GM23338 (cell line): ENCODE results near the gene TTLL9. TPM values are rescaled to one million over a fixed set of nuclear protein-coding genes. Genes with fewer than 3 reads are reported as not detected.

ENCODE experiments used
- ATAC-seq: fragments of 200-7000 bp; cut with Tn5 transposase; 3 replicates; pipeline ENCODE4 v1.9.1; 2020
- DNase-seq: peaks from one replicate; pipeline ENCODE4 v3.0.0-alpha.2; 2015; ENCODE audit warnings: low spot score
- H2AFZ ChIP-seq: fragments of 200-600 bp; sonication (generic); 2 replicates; pipeline ENCODE4 v1.8.0; 2016; ENCODE audit warnings: antibody characterized with exemption, mild to moderate bottlenecking, moderate library complexity
- H3F3A ChIP-seq: fragments of 200-600 bp; sonication (generic); replicated peaks from 2 replicates; pipeline ENCODE4 v1.8.0; 2017; ENCODE audit warnings: antibody characterized with exemption, mixed run types, low read depth
- H3K27ac ChIP-seq: fragments of 200-600 bp; sonication (generic); 2 replicates; pipeline ENCODE4 v1.6.1; 2016; ENCODE audit warnings: low read depth
- H3K27me3 ChIP-seq: fragments of 200-600 bp; sonication (generic); 2 replicates; pipeline ENCODE4 v1.8.0; 2016; ENCODE audit warnings: mild to moderate bottlenecking, mixed run types, moderate library complexity; ENCODE audit not compliant: insufficient read depth
- H3K36me3 ChIP-seq: fragments of 200-600 bp; sonication (generic); 2 replicates; pipeline ENCODE4 v1.8.0; 2016; ENCODE audit warnings: mild to moderate bottlenecking; ENCODE audit not compliant: insufficient read depth
- H3K4me1 ChIP-seq: fragments of 200-600 bp; sonication (generic); 2 replicates; pipeline ENCODE4 v1.8.0; 2016; ENCODE audit warnings: mild to moderate bottlenecking, moderate library complexity; ENCODE audit not compliant: insufficient read depth
- H3K4me2 ChIP-seq: fragments of 200-600 bp; sonication (generic); 2 replicates; pipeline ENCODE4 v1.7.1; 2017; ENCODE audit warnings: mixed run types
- H3K4me3 ChIP-seq: fragments of 200-600 bp; sonication (generic); 2 replicates; pipeline ENCODE4 v1.6.1; 2016; ENCODE audit warnings: mixed run types
- H3K79me2 ChIP-seq: fragments of 200-600 bp; sonication (generic); replicated peaks from 2 replicates; pipeline ENCODE4 v1.8.0; 2017; ENCODE audit warnings: mild to moderate bottlenecking; ENCODE audit not compliant: insufficient read depth
- H3K9me2 ChIP-seq: fragments of 200-600 bp; sonication (generic); 2 replicates; pipeline ENCODE4 v1.8.0; 2017; ENCODE audit not compliant: insufficient read depth
- H4K20me1 ChIP-seq: fragments of 200-600 bp; sonication (generic); replicated peaks from 2 replicates; pipeline ENCODE4 v1.8.0; 2017; ENCODE audit warnings: mild to moderate bottlenecking; ENCODE audit not compliant: insufficient read depth
- H3K27ac Mint-ChIP-seq: 2 replicates; pipeline ENCODE4 v1.8.0; 2020; ENCODE audit warnings: inconsistent platforms, mild to moderate bottlenecking, moderate library complexity, mixed read lengths
- H3K27me3 Mint-ChIP-seq: 3 replicates; pipeline ENCODE4 v1.8.0; 2022; ENCODE audit warnings: low read depth, mild to moderate bottlenecking, moderate library complexity, mixed read lengths, inconsistent platforms; ENCODE audit not compliant: insufficient read depth, poor library complexity
- H3K36me3 Mint-ChIP-seq: 3 replicates; pipeline ENCODE4 v1.8.0; 2021; ENCODE audit warnings: low read depth, mild to moderate bottlenecking, inconsistent platforms, moderate library complexity, mixed read lengths
- H3K4me1 Mint-ChIP-seq: 3 replicates; pipeline ENCODE4 v1.8.0; 2020; ENCODE audit warnings: mild to moderate bottlenecking, inconsistent platforms, mixed read lengths
- H3K4me3 Mint-ChIP-seq: 3 replicates; pipeline ENCODE4 v1.8.0; 2021; ENCODE audit warnings: moderate library complexity, mild to moderate bottlenecking, inconsistent platforms, mixed read lengths
- H3K9me3 Mint-ChIP-seq: 3 replicates; pipeline ENCODE4 v1.8.0; 2020; ENCODE audit warnings: moderate library complexity, mild to moderate bottlenecking, inconsistent platforms, mixed read lengths
- CREB1 ChIP-seq: fragments of 250-450 bp; sonication (Bioruptor Pico); IDR thresholded peaks from 2 replicates; pipeline ENCODE4 v1.5.0; 2020; ENCODE audit warnings: low read depth, mild to moderate bottlenecking, moderate library complexity
- CTCF ChIP-seq, 2 experiments: fragments of 200-600 bp in 1 of 2; sonication (generic) in 1 of 2; conservative IDR thresholded peaks; 2 replicates each; pipeline versions ENCODE4 v1.5.1 to v1.6.1; 2016 to 2017; ENCODE audit warnings: antibody characterized with exemption in 2 of 2, low read depth in 2 of 2, mild to moderate bottlenecking in 2 of 2, moderate library complexity in 1 of 2
- ETS1 ChIP-seq: IDR thresholded peaks from 2 replicates; pipeline ENCODE4 v1.6.1; 2016; ENCODE audit warnings: antibody characterized with exemption
- EZH2phosphoT487 ChIP-seq: fragments of 200-600 bp; sonication (generic); IDR thresholded peaks from one replicate; pipeline ENCODE4 v1.8.1; 2018; ENCODE audit warnings: antibody characterized with exemption; ENCODE audit not compliant: unreplicated experiment
- JUNB ChIP-seq: IDR thresholded peaks from one replicate; pipeline ENCODE4 v1.6.1; 2016; ENCODE audit warnings: antibody characterized with exemption; ENCODE audit not compliant: unreplicated experiment
- NANOG ChIP-seq: IDR thresholded peaks from 2 replicates; pipeline ENCODE4 v1.6.1; 2016; ENCODE audit warnings: antibody characterized with exemption, borderline replicate concordance
- STAT1 ChIP-seq: IDR thresholded peaks from one replicate; pipeline ENCODE4 v1.6.1; 2016; ENCODE audit warnings: antibody characterized with exemption; ENCODE audit not compliant: unreplicated experiment
- ZNF114 ChIP-seq: fragments of 250-450 bp; sonication (Bioruptor Pico); IDR thresholded peaks from 2 replicates; pipeline ENCODE4 v1.5.0; 2020; ENCODE audit warnings: mild to moderate bottlenecking, moderate library complexity
- ZNF331 ChIP-seq: fragments of 250-450 bp; sonication (Bioruptor Pico); IDR thresholded peaks from 2 replicates; pipeline ENCODE4 v1.5.0; 2020; ENCODE audit warnings: low read depth, mild to moderate bottlenecking, moderate library complexity
- polyA plus RNA-seq: library from polyadenylated mRNA; unstranded; fragments of >200 nt; fragmentation: Nextera tagmentation; extraction: Ambion mirVana; gene quantifications from 2 replicates; pipeline ENCODE4 v1.2.1, GENCODE V29; 2016
- total RNA-seq: library from RNA; depleted of rRNA; stranded (reverse); fragments of >200 nt; shearing (Covaris generic); gene quantifications from 2 replicates; pipeline ENCODE4 v1.2.3, GENCODE V29; 2014
- TF ChIP-seq, protein P1 (sequence below): fragments of 250-450 bp; sonication (Bioruptor Pico); IDR thresholded peaks from 2 replicates; pipeline ENCODE4 v1.5.0; 2020; ENCODE audit warnings: mild to moderate bottlenecking, moderate library complexity

Gene TTLL9
- total and polyA plus RNA-seq, 2 experiments from 2014 or later = not detected

- no peaks in the 10 kb centered on the region for H3K36me3 Mint-ChIP-seq
- peaks cover 6% of the 10 kb centered on the region for H3K27me3 Mint-ChIP-seq
- H3K79me2 ChIP-seq = no peaks in the 10 kb centered on the region
- no peaks in the 10 kb centered on the region; the same call in 2 of the 3 replicates for H3K9me3 Mint-ChIP-seq
- H3K4me2 ChIP-seq = no peak overlapping the region
- no peaks in the 10 kb centered on the region for H3K9me2 ChIP-seq
- H3K4me1 ChIP-seq = peaks cover 9% of the 10 kb centered on the region; the same call in 1 of the 2 replicates
- H3K27ac Mint-ChIP-seq = no peak overlapping the region
- H3K27ac ChIP-seq = no peak overlapping the region
- no peaks in the 10 kb centered on the region; the same call in 1 of the 2 replicates for H4K20me1 ChIP-seq
- no peak for DNase-seq
- no peaks in the 10 kb centered on the region for H3K27me3 ChIP-seq
- no peak overlapping the region for H3K4me3 Mint-ChIP-seq
- no peaks in the 10 kb centered on the region for H3F3A ChIP-seq
- H3K36me3 ChIP-seq = no peaks in the 10 kb centered on the region
- peak; percentile 75 for ATAC-seq
- H3K4me3 ChIP-seq = no peak overlapping the region
- peaks cover 3% of the 10 kb centered on the region for H3K4me1 Mint-ChIP-seq
- TF ChIP-seq EZH2phosphoT487 (no peak), CREB1 (CRISPR knock-in tag) (no peak), STAT1 (no peak), JUNB (no peak), ETS1 (no peak), CTCF (conservative IDR thresholded peaks at IDR 0.05; ENCODE audit: low read depth in 2 of 2) (no peak), ZNF114 (CRISPR knock-in tag) (no peak), ZNF331 (CRISPR knock-in tag) (no peak), NANOG (no peak)
- TF ChIP-seq, protein P1, sequence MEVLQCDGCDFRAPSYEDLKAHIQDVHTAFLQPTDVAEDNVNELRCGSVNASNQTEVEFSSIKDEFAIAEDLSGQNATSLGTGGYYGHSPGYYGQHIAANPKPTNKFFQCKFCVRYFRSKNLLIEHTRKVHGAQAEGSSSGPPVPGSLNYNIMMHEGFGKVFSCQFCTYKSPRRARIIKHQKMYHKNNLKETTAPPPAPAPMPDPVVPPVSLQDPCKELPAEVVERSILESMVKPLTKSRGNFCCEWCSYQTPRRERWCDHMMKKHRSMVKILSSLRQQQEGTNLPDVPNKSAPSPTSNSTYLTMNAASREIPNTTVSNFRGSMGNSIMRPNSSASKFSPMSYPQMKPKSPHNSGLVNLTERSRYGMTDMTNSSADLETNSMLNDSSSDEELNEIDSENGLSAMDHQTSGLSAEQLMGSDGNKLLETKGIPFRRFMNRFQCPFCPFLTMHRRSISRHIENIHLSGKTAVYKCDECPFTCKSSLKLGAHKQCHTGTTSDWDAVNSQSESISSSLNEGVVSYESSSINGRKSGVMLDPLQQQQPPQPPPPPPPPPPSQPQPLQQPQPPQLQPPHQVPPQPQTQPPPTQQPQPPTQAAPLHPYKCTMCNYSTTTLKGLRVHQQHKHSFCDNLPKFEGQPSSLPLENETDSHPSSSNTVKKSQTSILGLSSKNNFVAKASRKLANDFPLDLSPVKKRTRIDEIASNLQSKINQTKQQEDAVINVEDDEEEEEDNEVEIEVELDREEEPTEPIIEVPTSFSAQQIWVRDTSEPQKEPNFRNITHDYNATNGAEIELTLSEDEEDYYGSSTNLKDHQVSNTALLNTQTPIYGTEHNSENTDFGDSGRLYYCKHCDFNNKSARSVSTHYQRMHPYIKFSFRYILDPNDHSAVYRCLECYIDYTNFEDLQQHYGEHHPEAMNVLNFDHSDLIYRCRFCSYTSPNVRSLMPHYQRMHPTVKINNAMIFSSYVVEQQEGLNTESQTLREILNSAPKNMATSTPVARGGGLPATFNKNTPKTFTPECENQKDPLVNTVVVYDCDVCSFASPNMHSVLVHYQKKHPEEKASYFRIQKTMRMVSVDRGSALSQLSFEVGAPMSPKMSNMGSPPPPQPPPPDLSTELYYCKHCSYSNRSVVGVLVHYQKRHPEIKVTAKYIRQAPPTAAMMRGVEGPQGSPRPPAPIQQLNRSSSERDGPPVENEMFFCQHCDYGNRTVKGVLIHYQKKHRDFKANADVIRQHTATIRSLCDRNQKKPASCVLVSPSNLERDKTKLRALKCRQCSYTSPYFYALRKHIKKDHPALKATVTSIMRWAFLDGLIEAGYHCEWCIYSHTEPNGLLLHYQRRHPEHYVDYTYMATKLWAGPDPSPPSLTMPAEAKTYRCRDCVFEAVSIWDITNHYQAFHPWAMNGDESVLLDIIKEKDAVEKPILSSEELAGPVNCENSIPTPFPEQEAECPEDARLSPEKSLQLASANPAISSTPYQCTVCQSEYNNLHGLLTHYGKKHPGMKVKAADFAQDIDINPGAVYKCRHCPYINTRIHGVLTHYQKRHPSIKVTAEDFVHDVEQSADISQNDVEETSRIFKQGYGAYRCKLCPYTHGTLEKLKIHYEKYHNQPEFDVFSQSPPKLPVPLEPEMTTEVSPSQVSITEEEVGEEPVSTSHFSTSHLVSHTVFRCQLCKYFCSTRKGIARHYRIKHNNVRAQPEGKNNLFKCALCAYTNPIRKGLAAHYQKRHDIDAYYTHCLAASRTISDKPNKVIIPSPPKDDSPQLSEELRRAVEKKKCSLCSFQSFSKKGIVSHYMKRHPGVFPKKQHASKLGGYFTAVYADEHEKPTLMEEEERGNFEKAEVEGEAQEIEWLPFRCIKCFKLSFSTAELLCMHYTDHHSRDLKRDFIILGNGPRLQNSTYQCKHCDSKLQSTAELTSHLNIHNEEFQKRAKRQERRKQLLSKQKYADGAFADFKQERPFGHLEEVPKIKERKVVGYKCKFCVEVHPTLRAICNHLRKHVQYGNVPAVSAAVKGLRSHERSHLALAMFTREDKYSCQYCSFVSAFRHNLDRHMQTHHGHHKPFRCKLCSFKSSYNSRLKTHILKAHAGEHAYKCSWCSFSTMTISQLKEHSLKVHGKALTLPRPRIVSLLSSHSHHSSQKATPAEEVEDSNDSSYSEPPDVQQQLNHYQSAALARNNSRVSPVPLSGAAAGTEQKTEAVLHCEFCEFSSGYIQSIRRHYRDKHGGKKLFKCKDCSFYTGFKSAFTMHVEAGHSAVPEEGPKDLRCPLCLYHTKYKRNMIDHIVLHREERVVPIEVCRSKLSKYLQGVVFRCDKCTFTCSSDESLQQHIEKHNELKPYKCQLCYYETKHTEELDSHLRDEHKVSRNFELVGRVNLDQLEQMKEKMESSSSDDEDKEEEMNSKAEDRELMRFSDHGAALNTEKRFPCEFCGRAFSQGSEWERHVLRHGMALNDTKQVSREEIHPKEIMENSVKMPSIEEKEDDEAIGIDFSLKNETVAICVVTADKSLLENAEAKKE = no peak
- H2AFZ ChIP-seq = no peak overlapping the region
These were observed 66.0 kb downstream of the TTLL9 start for GRCh38 chr20:31936420-31936819.
